ENCODE results near the gene MRPL54.

The MRPL54 gene

GRCh38 chr19:3778899-3779723 is 16.6 kb downstream of the MRPL54 start:
- H3K79me2 ChIP-seq (ENCODE audit: control insufficient read depth, insufficient read depth, low read length, unreplicated experiment), result no peaks in the 10 kb centered on the region
- no peak overlapping the region for H3K4me3 ChIP-seq (ENCODE audit: low read depth, low read length)
- no peaks in the 10 kb centered on the region for H3K36me3 ChIP-seq (ENCODE audit: insufficient read depth, low read length)
- H3K27ac ChIP-seq (ENCODE audit: low read depth, low read length), result no peak overlapping the region
- H3K4me1 ChIP-seq (ENCODE audit: control insufficient read depth, insufficient read depth, low read length, unreplicated experiment), result no peaks in the 10 kb centered on the region
- H2AFZ ChIP-seq (ENCODE audit: low read length, unreplicated experiment), result no peak overlapping the region
- H3K27me3 ChIP-seq (ENCODE audit: insufficient read depth, low read length), result peaks cover under 1% of the 10 kb centered on the region; the same call in 1 of the 2 replicates

GRCh38 chr19:3780786-3781304 is 18.4 kb downstream of the MRPL54 start:
- Histone ChIP-seq H3K27ac (ENCODE audit: low read depth, low read length) (no peak overlapping the region), H3K27me3 (ENCODE audit: insufficient read depth, low read length) (peaks cover 14% of the 10 kb centered on the region; the same call in 1 of the 2 replicates), H2AFZ (ENCODE audit: low read length, unreplicated experiment) (no peak overlapping the region), H3K4me1 (ENCODE audit: control insufficient read depth, insufficient read depth, low read length, unreplicated experiment) (no peaks in the 10 kb centered on the region), H3K4me3 (ENCODE audit: low read depth, low read length) (no peak overlapping the region), H3K36me3 (ENCODE audit: insufficient read depth, low read length) (no peaks in the 10 kb centered on the region), H3K79me2 (ENCODE audit: control insufficient read depth, insufficient read depth, low read length, unreplicated experiment) (no peaks in the 10 kb centered on the region)

DNA sequence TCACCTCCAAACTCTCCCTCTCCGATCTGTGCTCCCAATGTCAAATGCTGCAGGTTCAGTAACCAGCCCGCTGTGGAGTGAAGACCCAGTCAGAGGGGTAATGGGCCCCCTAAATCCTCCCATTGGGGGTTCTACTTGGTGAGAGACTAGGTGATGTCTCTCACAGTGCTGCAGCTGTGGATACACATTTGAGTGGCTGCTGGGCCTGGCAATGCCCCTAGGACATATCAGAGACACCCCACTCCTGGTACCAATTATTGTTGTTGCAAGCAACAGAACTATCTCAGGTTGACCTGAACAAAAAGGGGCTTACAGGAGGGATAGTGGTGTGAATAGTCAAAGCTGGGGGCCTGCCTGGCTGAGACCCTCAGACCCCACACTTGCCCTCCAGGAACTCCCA is 19.1 kb downstream of the MRPL54 start:
- Histone ChIP-seq H3K36me3 (ENCODE audit: insufficient read depth, low read length) (no peaks in the 10 kb centered on the region), H3K4me3 (ENCODE audit: low read depth, low read length) (no peak overlapping the region), H3K27ac (ENCODE audit: low read depth, low read length) (no peak overlapping the region), H3K4me1 (ENCODE audit: control insufficient read depth, insufficient read depth, low read length, unreplicated experiment) (no peaks in the 10 kb centered on the region), H3K79me2 (ENCODE audit: control insufficient read depth, insufficient read depth, low read length, unreplicated experiment) (no peaks in the 10 kb centered on the region), H3K27me3 (ENCODE audit: insufficient read depth, low read length) (peaks cover 20% of the 10 kb centered on the region), H2AFZ (ENCODE audit: low read length, unreplicated experiment) (no peak overlapping the region)

GRCh38 chr19:3782330-3782729 is 19.8 kb downstream of the MRPL54 start:
- Histone ChIP-seq H2AFZ (ENCODE audit: low read length, unreplicated experiment) (no peak overlapping the region), H3K79me2 (ENCODE audit: control insufficient read depth, insufficient read depth, low read length, unreplicated experiment) (no peaks in the 10 kb centered on the region), H3K27me3 (ENCODE audit: insufficient read depth, low read length) (peaks cover 23% of the 10 kb centered on the region), H3K36me3 (ENCODE audit: insufficient read depth, low read length) (no peaks in the 10 kb centered on the region), H3K4me1 (ENCODE audit: control insufficient read depth, insufficient read depth, low read length, unreplicated experiment) (no peaks in the 10 kb centered on the region), H3K4me3 (ENCODE audit: low read depth, low read length) (no peak overlapping the region), H3K27ac (ENCODE audit: low read depth, low read length) (no peak overlapping the region)

DNA sequence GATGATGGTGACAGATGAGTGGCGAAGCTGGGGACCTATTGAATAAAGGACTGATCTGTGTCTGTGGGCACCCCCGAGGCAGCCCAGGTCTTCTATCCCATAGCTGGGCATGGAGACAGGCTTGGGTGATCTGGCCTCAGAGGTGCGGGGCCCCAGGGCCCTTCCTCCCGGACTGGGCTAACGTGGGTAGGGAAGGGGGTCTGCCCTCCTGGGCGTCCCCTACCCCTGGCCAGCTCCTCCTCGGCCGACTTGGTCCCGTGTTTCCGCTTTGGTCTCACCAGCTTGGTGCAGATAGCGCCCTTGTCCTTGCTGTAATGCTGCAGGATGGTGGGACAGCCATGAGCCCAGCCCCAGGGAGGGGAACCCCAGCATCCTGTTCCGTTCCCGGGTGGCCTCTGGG is 20.4 kb downstream of the MRPL54 start:
- Histone ChIP-seq H3K27me3 (ENCODE audit: insufficient read depth, low read length) (peaks cover 23% of the 10 kb centered on the region), H2AFZ (ENCODE audit: low read length, unreplicated experiment) (no peak overlapping the region), H3K79me2 (ENCODE audit: control insufficient read depth, insufficient read depth, low read length, unreplicated experiment) (no peaks in the 10 kb centered on the region), H3K4me1 (ENCODE audit: control insufficient read depth, insufficient read depth, low read length, unreplicated experiment) (no peaks in the 10 kb centered on the region), H3K27ac (ENCODE audit: low read depth, low read length) (no peak overlapping the region), H3K4me3 (ENCODE audit: low read depth, low read length) (no peak overlapping the region), H3K36me3 (ENCODE audit: insufficient read depth, low read length) (no peaks in the 10 kb centered on the region)

DNA sequence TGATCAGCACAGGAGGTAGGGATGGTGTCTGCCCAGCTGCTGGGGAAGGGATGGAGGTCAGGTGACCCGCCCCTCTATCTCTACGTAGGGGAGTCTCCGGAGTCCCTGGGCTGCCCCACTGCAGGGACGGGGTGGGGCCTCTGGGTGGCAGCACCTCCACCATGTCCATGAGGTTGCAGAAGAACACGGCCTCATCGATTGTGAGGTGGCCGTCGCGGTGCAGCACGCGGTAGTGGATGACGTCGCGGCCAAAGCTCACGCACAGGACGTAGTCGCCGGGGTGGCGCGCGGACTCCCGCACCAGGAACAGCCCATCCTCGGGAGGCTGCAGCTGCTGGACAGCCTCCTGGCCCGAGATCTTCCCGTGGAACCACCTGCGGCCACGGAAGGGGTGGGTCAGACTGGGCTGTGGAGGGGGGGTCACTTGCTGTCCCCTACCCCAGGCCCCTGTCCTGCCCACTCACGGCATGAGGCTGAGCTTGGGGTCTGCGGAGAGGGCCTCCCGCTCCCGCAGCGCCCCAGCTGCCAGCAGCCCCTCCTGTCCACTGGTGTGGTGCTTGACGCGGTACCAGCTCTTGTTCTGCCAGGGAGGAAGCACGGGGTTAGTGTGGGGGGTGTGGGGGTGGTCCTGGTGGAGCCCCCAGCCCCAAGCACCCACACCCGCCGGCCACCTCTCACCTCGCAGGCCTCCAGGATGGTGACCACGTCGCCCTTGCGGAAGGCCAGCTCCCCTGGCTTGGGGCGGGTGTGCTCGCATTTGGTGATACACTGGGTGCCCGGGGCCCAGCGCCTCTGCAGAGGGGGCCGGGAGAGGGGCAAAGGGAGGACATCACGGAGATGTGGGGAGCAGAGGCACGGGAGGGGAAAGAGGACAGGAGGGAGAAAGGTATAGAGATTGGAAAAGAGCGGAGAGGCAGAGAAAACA is 21.4 kb downstream of the MRPL54 start:
- H3K27me3 ChIP-seq (ENCODE audit: insufficient read depth, low read length), result peaks cover 23% of the 10 kb centered on the region
- no peak overlapping the region for H3K27ac ChIP-seq (ENCODE audit: low read depth, low read length)
- H2AFZ ChIP-seq (ENCODE audit: low read length, unreplicated experiment), result no peak overlapping the region
- no peaks in the 10 kb centered on the region for H3K36me3 ChIP-seq (ENCODE audit: insufficient read depth, low read length)
- no peaks in the 10 kb centered on the region for H3K4me1 ChIP-seq (ENCODE audit: control insufficient read depth, insufficient read depth, low read length, unreplicated experiment)
- H3K79me2 ChIP-seq (ENCODE audit: control insufficient read depth, insufficient read depth, low read length, unreplicated experiment), result no peaks in the 10 kb centered on the region
- no peak overlapping the region for H3K4me3 ChIP-seq (ENCODE audit: low read depth, low read length)

- H3K4me3 ChIP-seq (ENCODE audit: low read depth, low read length), result peak overlapping the region; percentile 37; the same call in 1 of the 2 replicates
- no peaks in the 10 kb centered on the region for H3K4me1 ChIP-seq (ENCODE audit: control insufficient read depth, insufficient read depth, low read length, unreplicated experiment)
- peaks cover 25% of the 10 kb centered on the region for H3K27me3 ChIP-seq (ENCODE audit: insufficient read depth, low read length)
- no peak overlapping the region for H3K27ac ChIP-seq (ENCODE audit: low read depth, low read length)
- no peaks in the 10 kb centered on the region for H3K79me2 ChIP-seq (ENCODE audit: control insufficient read depth, insufficient read depth, low read length, unreplicated experiment)
- no peak overlapping the region for H2AFZ ChIP-seq (ENCODE audit: low read length, unreplicated experiment)
- no peaks in the 10 kb centered on the region for H3K36me3 ChIP-seq (ENCODE audit: insufficient read depth, low read length)
Observed at GRCh38 chr19:3784607-3785450, 22.3 kb downstream of the MRPL54 start.

DNA sequence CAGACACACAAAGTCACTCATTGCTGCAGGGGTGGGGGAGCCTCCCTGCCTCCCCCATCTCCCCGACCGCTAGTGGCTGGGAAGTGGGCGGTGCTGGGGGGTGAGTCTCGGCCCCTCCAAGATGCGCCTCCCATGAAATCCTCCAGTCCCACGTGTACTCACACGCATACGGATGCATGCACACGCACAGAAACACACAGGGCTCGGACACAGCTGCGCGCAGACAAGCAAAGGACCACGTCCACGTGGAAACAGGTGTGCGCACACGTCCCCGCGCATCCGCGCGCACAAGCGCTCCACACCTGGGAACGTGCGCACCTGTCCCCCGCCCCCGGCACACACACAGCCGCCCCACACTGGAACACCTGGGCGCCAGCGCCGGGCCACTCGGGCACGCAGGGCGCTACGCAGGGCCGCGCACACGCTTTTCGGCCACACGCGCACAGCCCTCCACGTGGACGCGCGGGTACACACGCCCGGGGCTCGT is 23.0 kb downstream of the MRPL54 start:
- peaks cover 29% of the 10 kb centered on the region for H3K27me3 ChIP-seq (ENCODE audit: insufficient read depth, low read length)
- H3K4me3 ChIP-seq (ENCODE audit: low read depth, low read length), result peak overlapping the region; percentile 37; the same call in 1 of the 2 replicates
- no peak overlapping the region for H2AFZ ChIP-seq (ENCODE audit: low read length, unreplicated experiment)
- H3K79me2 ChIP-seq (ENCODE audit: control insufficient read depth, insufficient read depth, low read length, unreplicated experiment), result no peaks in the 10 kb centered on the region
- no peak overlapping the region for H3K27ac ChIP-seq (ENCODE audit: low read depth, low read length)
- H3K4me1 ChIP-seq (ENCODE audit: control insufficient read depth, insufficient read depth, low read length, unreplicated experiment), result no peaks in the 10 kb centered on the region
- H3K36me3 ChIP-seq (ENCODE audit: insufficient read depth, low read length), result no peaks in the 10 kb centered on the region

GRCh38 chr19:3785938-3786824 is 23.7 kb downstream of the MRPL54 start, which contains the start of gene MATK:
TSS of gene MATK (minus strand) at chr19:3786381. CDS start at chr19:3785135, 1,246 bp downstream.
- no peaks in the 10 kb centered on the region for H3K36me3 ChIP-seq (ENCODE audit: insufficient read depth, low read length)

More at GRCh38 chr19:3785938-3786824, 23.7 kb downstream of the MRPL54 start, which contains the start of gene MATK:
- Histone ChIP-seq H3K27ac (ENCODE audit: low read depth, low read length) (no peak within 1 kb of the TSS), H3K4me1 (ENCODE audit: control insufficient read depth, insufficient read depth, low read length, unreplicated experiment) (no peaks in the 10 kb centered on the region), H3K79me2 (ENCODE audit: control insufficient read depth, insufficient read depth, low read length, unreplicated experiment) (no peaks in the 10 kb centered on the region), H2AFZ (ENCODE audit: low read length, unreplicated experiment) (no peak within 1 kb of the TSS), H3K27me3 (ENCODE audit: insufficient read depth, low read length) (peaks cover 34% of the 10 kb centered on the region), H3K4me3 (ENCODE audit: low read depth, low read length) (peak within 1 kb of the TSS; percentile 42; the same call in 1 of the 2 replicates)
